SH-SY5Y (cell line): ENCODE results near the gene LRBA.

Source experiments
- GATA2 ChIP-seq: IDR thresholded peaks from 2 replicates; pipeline ENCODE4 v1.6.1; 2011; ENCODE audit warnings: mild to moderate bottlenecking, low read depth, low read length
- GATA3 ChIP-seq: IDR thresholded peaks from 2 replicates; pipeline ENCODE4 v1.6.1; 2011; ENCODE audit warnings: low read depth, mild to moderate bottlenecking, low read length, moderate library complexity

DNA sequence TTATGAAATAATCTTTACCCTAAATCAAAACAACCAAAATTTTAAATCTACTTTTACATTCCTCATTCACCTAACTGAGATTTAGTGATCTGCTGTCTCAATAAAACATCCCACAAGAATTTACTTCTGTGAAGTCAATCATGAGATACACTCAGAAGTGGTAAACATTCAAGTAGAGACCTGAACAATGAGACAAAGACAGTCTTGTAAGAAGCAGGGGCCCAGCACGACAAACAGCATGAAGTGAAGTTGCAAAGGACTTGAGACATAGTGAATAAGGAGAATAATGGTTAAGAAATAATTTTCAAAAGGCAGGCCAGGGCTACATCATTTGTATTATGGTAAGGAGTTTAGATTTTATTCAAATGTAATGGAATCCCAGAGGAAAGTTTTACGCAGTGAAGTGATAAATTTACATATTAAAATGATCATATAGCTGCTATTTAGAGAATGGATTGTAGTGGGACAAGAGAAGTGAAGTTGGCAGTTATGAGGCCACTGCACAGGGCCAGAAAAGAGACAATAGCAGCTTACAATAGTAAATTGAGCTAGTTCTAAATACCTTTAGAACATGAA lies 331.2 kb downstream of the LRBA start:
- TF ChIP-seq GATA3 (no peak), GATA2 (no peak)
